Neural progenitor cell (in vitro differentiated cells): ENCODE measurements around the gene PPARG. TPM values are rescaled to one million over a fixed set of nuclear protein-coding genes. Genes with fewer than 3 reads are reported as not detected.

Experiments
- DNase-seq: peaks from one replicate; pipeline ENCODE4 v3.0.0-alpha.2; 2016; ENCODE audit warnings: low spot score
- H2AFZ ChIP-seq: fragments of 200-600 bp; sonication (generic); replicated peaks from 2 replicates; pipeline ENCODE4 v1.6.1; 2016; ENCODE audit warnings: antibody characterized with exemption
- H3F3A ChIP-seq: fragments of 200-600 bp; sonication (generic); 2 replicates; pipeline ENCODE4 v1.6.1; 2016; ENCODE audit warnings: antibody characterized with exemption, low read depth
- H3K27ac ChIP-seq: fragments of 200-600 bp; sonication (generic); 2 replicates; pipeline ENCODE4 v1.5.1; 2016; ENCODE audit warnings: mild to moderate bottlenecking
- H3K27me3 ChIP-seq: fragments of 200-600 bp; sonication (generic); 2 replicates; pipeline ENCODE4 v1.6.1; 2016; ENCODE audit warnings: mild to moderate bottlenecking, moderate library complexity
- H3K36me3 ChIP-seq: fragments of 200-600 bp; sonication (generic); 2 replicates; pipeline ENCODE4 v1.5.1; 2016
- H3K4me1 ChIP-seq: fragments of 200-600 bp; sonication (generic); 2 replicates; pipeline ENCODE4 v1.6.1; 2016; ENCODE audit warnings: mixed run types
- H3K4me2 ChIP-seq: fragments of 200-600 bp; sonication (generic); 2 replicates; pipeline ENCODE4 v1.6.1; 2016
- H3K4me3 ChIP-seq: fragments of 200-600 bp; sonication (generic); 2 replicates; pipeline ENCODE4 v1.5.1; 2016
- H3K79me2 ChIP-seq: fragments of 200-600 bp; sonication (generic); 2 replicates; pipeline ENCODE4 v1.6.1; 2016; ENCODE audit warnings: low read depth
- H3K9ac ChIP-seq: fragments of 200-600 bp; sonication (generic); 2 replicates; pipeline ENCODE4 v1.6.1; 2016
- H3K9me3 ChIP-seq: fragments of 200-600 bp; sonication (generic); 2 replicates; pipeline ENCODE4 v1.5.1; 2016; ENCODE audit warnings: low read depth
- H4K20me1 ChIP-seq: fragments of 200-600 bp; sonication (generic); 2 replicates; pipeline ENCODE4 v1.6.1; 2016; ENCODE audit warnings: low read depth
- H3K27ac Mint-ChIP-seq: 3 replicates; pipeline ENCODE4 v1.8.0; 2021; ENCODE audit warnings: mixed read lengths
- H3K27me3 Mint-ChIP-seq: 2 replicates; pipeline ENCODE4 v1.8.0; 2022; ENCODE audit warnings: low read depth, mild to moderate bottlenecking, inconsistent platforms, moderate library complexity, mixed read lengths; ENCODE audit not compliant: insufficient read depth
- H3K36me3 Mint-ChIP-seq: 3 replicates; pipeline ENCODE4 v1.8.0; 2021; ENCODE audit warnings: mixed read lengths
- H3K4me1 Mint-ChIP-seq: 3 replicates; pipeline ENCODE4 v1.8.0; 2021; ENCODE audit warnings: mixed read lengths
- H3K4me3 Mint-ChIP-seq: 3 replicates; pipeline ENCODE4 v1.8.0; 2021; ENCODE audit warnings: mild to moderate bottlenecking, moderate library complexity, mixed read lengths
- H3K9me3 Mint-ChIP-seq: 3 replicates; pipeline ENCODE4 v1.8.0; 2020; ENCODE audit warnings: mixed read lengths
- EZH2 ChIP-seq: fragments of 200-600 bp; sonication (generic); IDR thresholded peaks from 2 replicates; pipeline ENCODE4 v1.6.1; 2017; ENCODE audit warnings: antibody characterized with exemption, mild to moderate bottlenecking, moderate library complexity
- EZH2phosphoT487 ChIP-seq: fragments of 200-600 bp; sonication (generic); IDR thresholded peaks from 2 replicates; pipeline ENCODE4 v1.6.1; 2017; ENCODE audit warnings: antibody characterized with exemption
- total RNA-seq: library from RNA; depleted of rRNA; stranded (reverse); fragments of >200 nt; gene quantifications from 2 replicates; pipeline ENCODE4 v1.2.3, GENCODE V29; 2015; ENCODE audit warnings: low replicate concordance
- TF ChIP-seq, protein P1 (sequence below): fragments of 200-600 bp; sonication (generic); IDR thresholded peaks from 2 replicates; pipeline ENCODE4 v1.5.1; 2017; ENCODE audit warnings: antibody characterized with exemption, mild to moderate bottlenecking

PPARG gene
- total RNA-seq, 1 donor from 2014 or later = not detected

DNA sequence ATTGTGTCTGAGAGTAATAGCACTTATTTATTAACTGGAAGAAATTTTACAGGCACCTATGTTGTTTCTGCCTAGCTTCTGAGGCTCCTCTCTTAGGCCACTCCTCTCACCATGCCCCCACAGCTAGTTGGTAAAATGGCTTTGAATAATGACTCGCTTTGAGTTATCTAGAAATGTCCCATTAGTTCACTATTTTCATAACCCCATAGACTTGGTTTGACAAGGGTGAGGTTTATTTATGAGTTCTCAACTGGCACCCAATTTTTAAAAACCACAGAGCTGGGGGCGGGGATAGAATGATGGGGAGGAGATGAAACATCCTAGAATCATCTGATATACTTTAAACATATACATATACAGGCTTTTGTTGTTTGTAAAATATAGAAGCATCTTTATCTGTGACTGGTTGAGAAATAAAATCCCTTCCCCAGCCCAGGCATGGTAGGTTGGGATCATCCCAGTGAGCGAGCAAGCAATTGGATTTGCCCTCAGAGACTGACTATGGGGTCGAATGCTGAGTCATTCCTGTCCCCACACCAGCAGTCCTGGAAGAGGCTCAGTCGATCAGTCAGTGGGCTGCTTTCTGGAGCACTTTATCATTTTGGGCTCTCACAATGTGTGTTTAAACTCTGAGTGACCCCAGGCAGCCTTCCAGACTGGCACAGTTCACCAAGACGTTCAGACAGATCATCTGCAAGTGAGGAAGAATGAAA, 135.2 kb downstream of the PPARG start:
- Mint-ChIP-seq H3K4me3 (no peak overlapping the region), H3K27ac (no peak overlapping the region)
- H3K27ac ChIP-seq = no peak overlapping the region

DNA sequence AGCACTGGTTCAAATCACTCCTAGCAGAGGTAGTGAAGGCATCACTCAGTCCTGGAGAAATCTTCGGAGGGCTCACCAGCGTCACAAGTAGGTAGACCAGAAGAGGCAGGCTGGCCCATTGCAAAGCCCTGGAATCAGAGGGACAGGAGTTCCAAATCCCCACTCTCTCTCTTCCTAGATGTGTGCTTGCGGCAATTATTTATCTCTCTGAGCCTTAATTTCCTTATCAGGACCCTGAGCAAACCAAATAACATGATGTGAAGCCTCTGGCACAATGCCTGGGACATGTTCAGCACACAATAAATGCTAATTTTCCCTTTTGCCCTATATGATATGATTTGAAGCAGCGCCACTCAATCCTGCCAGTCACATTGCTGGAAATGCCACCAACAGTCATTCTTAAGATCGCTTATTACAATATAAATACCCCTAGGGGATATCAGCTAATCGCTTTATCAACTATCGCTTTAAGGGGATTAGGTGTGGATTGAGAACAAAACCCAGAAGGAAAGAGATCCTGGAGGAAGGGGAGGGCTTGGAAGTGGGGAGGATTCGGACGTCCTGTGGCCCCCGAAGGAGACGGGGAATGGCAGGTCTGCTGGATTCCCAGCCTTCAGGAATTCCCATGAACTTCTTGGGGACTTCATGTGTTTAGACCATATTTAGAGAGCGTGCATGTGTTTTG, 135.9 kb downstream of the PPARG start:
- Histone ChIP-seq H3F3A (no peaks in the 10 kb centered on the region), H4K20me1 (no peaks in the 10 kb centered on the region), H3K27me3 (no peaks in the 10 kb centered on the region), H2AFZ (no peak overlapping the region), H3K36me3 (no peaks in the 10 kb centered on the region), H3K9me3 (no peaks in the 10 kb centered on the region), H3K4me1 (peaks cover 9% of the 10 kb centered on the region), H3K4me2 (no peak overlapping the region), H3K79me2 (no peaks in the 10 kb centered on the region), H3K9ac (no peak overlapping the region), H3K4me3 (no peak overlapping the region), H3K27ac (no peak overlapping the region)
- H3K36me3 Mint-ChIP-seq = no peaks in the 10 kb centered on the region
- H3K4me1 Mint-ChIP-seq = peaks cover 17% of the 10 kb centered on the region
- no peak overlapping the region for H3K27ac Mint-ChIP-seq
- no peaks in the 10 kb centered on the region for H3K9me3 Mint-ChIP-seq
- DNase-seq = no peak
- TF ChIP-seq, protein P1, sequence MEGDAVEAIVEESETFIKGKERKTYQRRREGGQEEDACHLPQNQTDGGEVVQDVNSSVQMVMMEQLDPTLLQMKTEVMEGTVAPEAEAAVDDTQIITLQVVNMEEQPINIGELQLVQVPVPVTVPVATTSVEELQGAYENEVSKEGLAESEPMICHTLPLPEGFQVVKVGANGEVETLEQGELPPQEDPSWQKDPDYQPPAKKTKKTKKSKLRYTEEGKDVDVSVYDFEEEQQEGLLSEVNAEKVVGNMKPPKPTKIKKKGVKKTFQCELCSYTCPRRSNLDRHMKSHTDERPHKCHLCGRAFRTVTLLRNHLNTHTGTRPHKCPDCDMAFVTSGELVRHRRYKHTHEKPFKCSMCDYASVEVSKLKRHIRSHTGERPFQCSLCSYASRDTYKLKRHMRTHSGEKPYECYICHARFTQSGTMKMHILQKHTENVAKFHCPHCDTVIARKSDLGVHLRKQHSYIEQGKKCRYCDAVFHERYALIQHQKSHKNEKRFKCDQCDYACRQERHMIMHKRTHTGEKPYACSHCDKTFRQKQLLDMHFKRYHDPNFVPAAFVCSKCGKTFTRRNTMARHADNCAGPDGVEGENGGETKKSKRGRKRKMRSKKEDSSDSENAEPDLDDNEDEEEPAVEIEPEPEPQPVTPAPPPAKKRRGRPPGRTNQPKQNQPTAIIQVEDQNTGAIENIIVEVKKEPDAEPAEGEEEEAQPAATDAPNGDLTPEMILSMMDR = no peak
- TF ChIP-seq EZH2 (no peak), EZH2phosphoT487 (no peak)
- H3K27me3 Mint-ChIP-seq = peaks cover 2% of the 10 kb centered on the region
- no peak overlapping the region for H3K4me3 Mint-ChIP-seq

More for the DNA sequence above, 135.2 kb downstream of the PPARG start:
- no peaks in the 10 kb centered on the region for H3K9me3 Mint-ChIP-seq
- H3K27me3 Mint-ChIP-seq = peaks cover 2% of the 10 kb centered on the region
- peaks cover 9% of the 10 kb centered on the region for H3K4me1 ChIP-seq
- H3K4me2 ChIP-seq = no peak overlapping the region
- no peak for DNase-seq
- H4K20me1 ChIP-seq = no peaks in the 10 kb centered on the region
- peaks cover 17% of the 10 kb centered on the region for H3K4me1 Mint-ChIP-seq
- H3K27me3 ChIP-seq = no peaks in the 10 kb centered on the region
- H3K79me2 ChIP-seq = no peaks in the 10 kb centered on the region
- H2AFZ ChIP-seq = no peak overlapping the region
- H3K36me3 Mint-ChIP-seq = no peaks in the 10 kb centered on the region
- H3K9ac ChIP-seq = no peak overlapping the region
- no peaks in the 10 kb centered on the region for H3F3A ChIP-seq
- no peak overlapping the region for H3K4me3 ChIP-seq
- H3K9me3 ChIP-seq = no peaks in the 10 kb centered on the region
- no peak for TF ChIP-seq EZH2phosphoT487
- no peaks in the 10 kb centered on the region for H3K36me3 ChIP-seq

DNA sequence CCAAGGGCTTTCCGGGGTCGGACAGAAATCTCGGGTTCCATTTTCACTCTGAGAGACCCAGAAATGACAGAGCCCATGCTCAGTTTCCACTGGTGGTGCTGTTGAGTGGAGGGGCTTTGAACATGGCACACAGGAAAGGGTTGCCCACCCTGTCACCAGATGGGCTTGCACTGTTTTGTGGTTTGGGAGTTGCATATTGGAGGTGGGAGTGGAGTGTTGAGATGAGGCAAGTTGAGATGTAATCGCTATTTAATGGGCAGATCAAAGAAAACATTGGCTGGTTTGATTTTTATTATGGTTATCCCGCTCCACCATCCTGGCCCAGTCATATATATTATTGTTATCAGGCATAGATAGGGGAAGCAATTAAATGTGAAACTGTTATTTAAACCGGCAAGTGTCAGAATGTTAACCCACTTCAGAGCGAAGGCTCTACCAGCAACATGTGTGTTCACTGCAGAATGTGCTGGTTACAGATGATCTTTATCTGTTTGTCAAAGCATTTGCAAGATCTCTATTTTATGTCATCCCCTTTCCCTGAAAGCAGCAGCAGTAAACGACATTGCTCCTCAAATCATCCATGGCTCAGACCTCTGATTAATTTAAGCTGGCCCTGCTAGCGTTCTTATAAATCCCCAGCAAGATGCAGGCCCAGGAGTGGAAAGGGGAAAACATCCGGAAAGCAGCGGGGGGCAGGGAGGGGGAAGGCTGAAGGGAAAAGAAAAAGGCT, 137.1 kb downstream of the PPARG start:
- Histone ChIP-seq H2AFZ (no peak overlapping the region), H4K20me1 (no peaks in the 10 kb centered on the region), H3K9me3 (no peaks in the 10 kb centered on the region), H3F3A (no peaks in the 10 kb centered on the region), H3K9ac (no peak overlapping the region), H3K36me3 (no peaks in the 10 kb centered on the region), H3K27me3 (no peaks in the 10 kb centered on the region), H3K4me3 (no peak overlapping the region), H3K79me2 (no peaks in the 10 kb centered on the region), H3K27ac (no peak overlapping the region), H3K4me1 (peaks cover 9% of the 10 kb centered on the region), H3K4me2 (no peak overlapping the region)
- Mint-ChIP-seq H3K36me3 (no peaks in the 10 kb centered on the region), H3K9me3 (no peaks in the 10 kb centered on the region), H3K27ac (peak overlapping the region; percentile 2), H3K4me3 (no peak overlapping the region), H3K4me1 (peaks cover 17% of the 10 kb centered on the region), H3K27me3 (peaks cover 2% of the 10 kb centered on the region)
- peak; percentile 33 for DNase-seq
- TF ChIP-seq, protein P1 = no peak
- TF ChIP-seq EZH2phosphoT487 (no peak), EZH2 (no peak)
